ENCODE measurements around the gene TFCP2L1.

TFCP2L1 gene

DNA sequence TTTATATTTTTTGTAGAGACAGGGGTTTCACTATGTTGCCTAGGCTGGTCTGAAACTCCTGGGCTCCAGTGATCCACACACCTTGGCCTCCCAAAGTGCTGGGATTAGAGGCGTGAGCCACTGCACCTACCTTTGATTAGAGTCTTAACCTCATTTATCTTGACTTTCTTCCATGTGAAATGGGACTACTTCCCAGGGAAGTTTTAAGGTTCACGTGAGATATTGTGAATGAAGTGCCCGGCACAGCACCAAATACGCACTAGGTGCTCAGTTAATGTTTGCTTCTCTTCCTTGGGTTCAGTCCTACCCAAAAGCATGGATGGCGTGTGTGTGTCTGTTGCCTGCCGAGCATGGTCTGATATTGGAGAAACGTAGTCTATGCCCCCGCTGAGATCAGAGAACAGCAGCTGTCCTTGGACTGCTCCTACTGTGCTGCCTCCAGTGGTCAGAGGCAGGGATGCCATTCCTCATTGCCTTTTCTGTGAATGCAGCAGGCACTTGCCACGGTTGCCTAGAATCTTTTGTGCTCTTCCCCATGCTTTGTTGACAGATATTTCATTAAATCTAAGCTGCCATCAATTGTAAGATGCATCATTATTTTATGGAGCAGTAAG is 12.3 kb upstream of the TFCP2L1 start:
- DNase-seq (ENCODE audit: insufficient read length, low spot score), result peak; percentile 69

DNA sequence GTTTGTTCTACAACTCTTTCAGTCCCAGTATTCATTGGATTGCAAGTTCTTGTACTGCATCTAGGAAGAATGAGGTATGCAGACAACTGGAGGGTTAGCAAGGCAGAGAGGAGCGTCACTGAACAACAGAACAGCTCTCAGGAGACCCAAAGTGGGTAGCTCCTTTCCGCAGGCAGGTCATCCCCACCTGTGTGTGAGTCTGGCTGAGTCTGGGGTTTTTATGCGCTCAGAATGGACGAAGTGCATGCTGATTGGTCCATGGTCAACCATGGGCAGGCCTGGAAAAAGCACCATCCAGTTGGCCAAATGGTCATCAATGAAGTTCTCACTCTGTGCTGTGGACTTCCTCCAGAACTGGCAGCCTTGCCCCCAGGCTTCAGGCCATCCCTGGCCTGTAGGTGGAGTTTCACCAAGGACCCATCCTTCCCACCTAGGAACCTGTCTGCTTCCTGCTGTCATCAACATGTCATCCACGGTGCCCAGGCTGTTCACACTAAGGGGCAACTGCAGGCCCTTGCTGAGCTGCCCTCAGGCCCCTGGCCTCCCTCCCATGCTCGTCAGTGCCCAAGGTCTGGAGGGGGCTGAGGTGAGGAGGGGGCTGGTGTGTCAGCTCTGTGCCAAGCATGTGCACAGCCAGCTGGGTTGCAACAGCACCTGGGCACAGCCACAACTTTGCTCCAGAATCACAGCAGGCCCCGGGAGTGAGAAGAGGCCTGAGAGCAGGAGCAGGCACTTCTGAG is 11.1 kb upstream of the TFCP2L1 start:
- no peak for FAIRE-seq
- DNase-seq (ENCODE audit: insufficient read length, low spot score), result no peak

More for the DNA sequence above, 12.3 kb upstream of the TFCP2L1 start:
- peak; percentile 63 for FAIRE-seq

DNA sequence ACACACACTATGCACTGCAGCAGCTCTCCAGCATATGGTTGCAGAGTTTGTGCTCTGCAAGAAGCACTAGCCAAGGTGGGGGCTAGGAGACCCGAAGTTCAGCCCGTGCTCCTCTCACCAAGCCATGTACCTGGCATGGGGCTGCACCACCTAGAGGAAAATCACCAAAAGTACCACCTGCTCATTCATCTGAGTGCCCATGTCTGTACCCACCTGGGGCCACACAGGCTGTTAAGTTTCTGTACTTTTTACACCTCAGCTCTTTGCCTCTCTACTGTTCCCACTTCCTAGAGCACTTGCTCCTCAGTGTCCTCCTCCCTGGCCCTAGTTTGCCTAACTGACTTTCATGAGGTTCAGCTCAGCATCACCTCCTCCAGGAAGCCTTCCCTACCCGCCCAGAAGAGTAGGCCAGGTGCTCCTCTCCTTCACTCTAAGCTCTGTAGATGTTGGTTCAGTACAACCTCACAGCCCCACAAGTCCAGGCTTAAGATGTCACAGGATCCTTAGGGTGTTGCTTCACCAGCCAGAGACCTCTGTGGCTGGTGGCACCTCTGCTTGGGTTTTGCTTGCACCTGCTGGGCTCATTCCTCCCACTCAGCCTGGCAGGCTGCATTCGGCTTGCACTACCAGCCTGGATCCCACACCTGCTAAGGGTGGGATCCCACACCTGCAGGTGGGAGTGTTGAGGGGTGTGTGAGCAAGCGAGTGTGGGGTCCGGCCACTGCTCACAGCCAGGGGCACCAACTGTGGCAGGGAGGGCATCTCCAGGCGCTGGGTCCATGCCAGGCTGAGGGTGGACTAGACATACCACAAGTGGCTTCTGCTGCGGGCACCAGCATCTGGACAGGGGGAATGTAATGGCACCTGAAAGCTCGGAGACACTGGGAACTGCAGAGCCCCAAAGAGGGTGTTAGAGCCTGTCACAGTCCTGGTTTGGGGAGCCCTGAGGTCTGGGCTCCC is 10.2 kb upstream of the TFCP2L1 start:
- FAIRE-seq (no peak), DNase-seq (ENCODE audit: insufficient read length, low spot score) (no peak)

DNA sequence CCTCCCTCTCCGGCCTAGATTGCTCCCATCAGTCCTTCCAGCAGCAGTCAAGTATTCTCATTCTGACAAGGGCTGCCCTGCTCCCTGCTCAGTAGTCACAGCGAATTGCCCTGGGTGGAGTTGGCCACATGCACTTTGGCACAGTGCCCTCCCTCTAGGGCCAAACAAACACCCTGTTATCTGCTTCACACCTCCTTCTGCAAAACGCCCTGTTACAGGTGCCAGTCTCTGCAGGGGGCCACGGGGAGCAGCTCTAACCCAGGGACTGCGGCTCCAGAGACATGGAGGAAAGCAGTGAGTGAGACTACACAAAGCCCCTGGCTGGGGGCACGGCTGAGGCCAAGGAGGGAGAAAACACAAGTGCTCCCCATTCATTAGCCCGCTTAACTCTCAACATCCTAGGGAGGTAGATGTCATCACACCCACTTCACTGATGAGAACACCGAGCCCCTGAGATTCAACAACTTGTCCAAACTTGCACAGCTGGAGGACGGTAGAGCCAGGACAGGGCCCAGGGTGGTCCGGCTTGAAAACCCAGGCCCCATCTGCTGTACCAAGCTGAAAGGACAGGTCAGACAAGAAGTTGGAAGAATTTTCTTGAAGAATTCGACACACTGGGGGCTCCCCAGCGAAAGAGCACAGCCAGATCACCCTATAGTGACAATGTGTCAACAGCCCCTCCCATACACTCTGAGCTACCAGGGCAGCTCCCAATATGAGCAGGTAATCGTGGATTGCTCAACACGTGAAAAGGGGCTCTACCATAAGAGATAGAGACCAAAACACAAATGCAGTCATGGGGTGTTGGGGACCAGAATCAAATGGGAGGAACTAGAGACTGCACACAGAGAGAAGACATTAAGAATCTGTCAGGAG is 8.7 kb upstream of the TFCP2L1 start:
- FAIRE-seq, result no peak

DNA sequence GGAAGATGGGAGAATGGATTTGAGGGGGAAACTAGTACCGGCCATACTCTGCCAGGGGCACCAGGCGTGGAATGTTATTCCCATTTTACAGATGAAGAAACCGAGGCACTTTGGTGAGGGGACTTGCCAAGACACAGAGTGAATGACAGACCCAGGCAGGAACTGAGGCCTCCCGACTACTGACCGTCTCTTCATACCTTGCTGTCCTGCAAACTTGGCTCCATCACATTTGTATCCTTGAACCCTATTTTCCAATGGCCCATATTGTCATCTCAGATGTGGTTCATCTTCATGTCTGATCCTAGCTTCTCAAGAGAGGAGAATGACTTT is 6.2 kb upstream of the TFCP2L1 start:
- DNase-seq (ENCODE audit: insufficient read length, low spot score) (no peak), FAIRE-seq (no peak)

More for the DNA sequence above, 8.7 kb upstream of the TFCP2L1 start:
- DNase-seq (ENCODE audit: insufficient read length, low spot score), result no peak

DNA sequence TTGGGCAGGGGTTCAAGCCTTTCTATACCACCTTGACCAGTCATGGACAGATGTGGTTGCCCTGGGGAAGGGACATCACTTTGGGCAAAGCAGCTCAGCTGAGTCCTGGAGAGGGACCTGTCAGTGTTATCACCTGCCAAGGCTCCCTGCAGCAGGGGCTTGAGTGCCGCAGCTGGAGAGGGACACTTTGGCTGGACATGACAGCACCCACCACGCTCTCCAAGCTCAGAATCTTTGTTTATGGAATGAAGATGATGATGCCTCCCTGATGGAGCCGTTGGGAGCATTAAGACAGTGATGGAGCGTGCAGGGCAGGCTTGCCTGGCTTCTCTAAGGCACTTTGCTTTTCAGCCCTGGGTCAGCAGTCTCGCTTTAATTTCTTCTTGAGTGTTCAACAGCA is 4.3 kb upstream of the TFCP2L1 start:
- no peak for DNase-seq (ENCODE audit: insufficient read length, low spot score)
- no peak for FAIRE-seq

DNA sequence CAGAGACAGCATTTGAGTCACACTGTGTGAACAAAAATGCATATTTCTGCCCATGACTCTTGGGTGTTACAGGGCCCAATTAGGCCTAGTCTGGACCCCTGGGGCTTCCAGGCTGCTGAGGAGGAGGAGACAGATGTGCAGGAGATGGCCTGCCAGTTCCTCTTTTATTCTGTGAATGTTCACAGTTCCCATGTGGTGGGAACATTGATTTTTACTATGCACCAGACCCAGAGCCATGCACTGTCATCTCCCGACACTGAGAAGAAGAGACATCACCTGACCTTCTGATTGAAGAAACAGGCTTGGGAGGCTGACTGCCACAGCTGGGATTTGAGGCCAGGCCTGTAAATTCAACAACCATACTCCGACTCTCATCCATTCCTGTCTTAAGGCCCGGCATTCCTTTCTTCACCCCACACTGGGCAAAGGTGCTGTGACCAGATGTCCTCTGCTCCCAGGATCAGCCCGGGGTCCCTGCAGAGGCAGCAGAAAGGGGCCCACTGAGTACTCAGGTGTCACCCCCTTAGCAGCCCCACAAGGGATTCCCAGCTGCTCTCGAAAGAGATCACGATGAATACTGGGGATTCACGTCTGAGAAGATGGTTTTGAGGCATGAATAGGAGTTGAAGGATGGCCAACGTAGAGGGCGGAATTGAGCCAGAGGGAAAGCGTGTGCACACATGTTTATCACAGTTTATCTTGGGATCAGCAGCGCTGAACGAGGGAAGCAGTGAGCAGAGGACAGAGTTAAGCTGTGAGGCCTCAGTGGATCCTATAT is 3.6 kb upstream of the TFCP2L1 start:
- FAIRE-seq (no peak), DNase-seq (ENCODE audit: insufficient read length, low spot score) (no peak)

DNA sequence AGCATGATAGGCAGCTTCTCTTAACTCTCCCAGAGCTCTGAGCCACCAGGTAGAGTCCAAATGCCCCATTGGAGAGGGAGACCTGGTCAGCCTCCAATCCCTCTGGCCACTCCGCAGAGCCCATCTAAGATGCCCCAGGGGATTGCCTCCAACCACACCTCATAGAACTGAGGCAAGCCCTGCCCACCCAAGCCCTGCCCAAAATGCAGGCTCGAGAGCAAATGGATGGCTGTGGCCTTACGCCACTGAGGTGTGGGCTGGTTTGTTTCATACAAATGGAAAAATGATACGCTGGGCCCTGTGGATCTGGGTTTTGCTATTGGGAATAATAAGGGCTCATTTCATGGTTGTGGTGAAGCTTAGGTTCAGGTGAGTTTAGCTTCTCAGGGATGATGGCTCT is 3.0 kb upstream of the TFCP2L1 start:
- DNase-seq (ENCODE audit: insufficient read length, low spot score), result no peak
- FAIRE-seq, result no peak

DNA sequence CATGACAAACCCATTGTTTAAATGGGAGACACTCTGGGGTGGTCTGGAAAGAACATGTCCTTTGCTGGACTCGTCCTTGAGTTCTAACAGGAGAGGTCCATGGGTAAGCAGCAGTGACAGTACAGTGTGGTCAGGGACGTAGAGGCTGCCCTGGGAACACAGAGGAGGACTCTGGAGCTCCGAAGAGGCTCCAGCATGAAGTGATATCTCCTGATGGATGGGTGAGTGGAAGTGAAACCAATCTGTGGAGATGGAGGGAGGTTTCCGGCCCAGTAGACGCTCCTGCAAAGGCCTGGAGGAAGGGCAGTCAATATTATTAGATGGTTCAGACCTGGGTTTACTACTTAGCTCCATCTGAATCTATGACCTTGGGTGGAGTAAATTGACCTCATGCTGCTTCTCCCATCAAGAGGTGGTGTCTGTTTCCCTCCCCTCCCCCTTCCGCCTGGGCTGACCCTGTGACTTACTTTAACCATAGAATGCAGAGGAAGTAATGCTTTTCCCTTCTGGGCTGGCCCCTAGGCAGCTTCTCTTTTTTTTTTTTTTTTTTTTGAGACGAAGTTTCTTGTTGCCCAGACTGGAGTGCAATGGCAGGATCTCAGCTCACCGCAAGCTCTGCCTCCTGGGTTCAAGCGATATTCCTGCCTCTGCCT is 2.3 kb upstream of the TFCP2L1 start:
- DNase-seq (ENCODE audit: insufficient read length, low spot score) (no peak), FAIRE-seq (no peak)

DNA sequence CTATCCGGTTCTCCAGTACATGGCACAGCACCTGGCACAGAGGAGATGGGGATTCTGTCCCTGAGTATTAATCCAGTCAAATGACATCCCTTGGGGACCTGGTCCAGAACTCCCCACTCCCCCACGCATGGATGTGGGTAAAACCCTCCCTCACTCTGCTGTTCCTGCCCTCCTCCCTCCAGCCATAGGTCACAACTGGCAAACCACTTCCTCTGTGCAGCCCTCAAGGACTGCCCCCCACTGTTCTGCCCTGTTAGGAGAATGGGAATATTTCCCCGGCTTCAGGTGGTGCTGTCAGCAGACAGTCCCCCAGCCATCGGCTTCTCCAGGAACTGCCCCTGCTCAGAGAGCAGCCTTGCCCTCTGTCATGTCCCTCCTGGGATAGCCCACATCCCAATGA is 1.5 kb upstream of the TFCP2L1 start:
- no peak for FAIRE-seq

DNA sequence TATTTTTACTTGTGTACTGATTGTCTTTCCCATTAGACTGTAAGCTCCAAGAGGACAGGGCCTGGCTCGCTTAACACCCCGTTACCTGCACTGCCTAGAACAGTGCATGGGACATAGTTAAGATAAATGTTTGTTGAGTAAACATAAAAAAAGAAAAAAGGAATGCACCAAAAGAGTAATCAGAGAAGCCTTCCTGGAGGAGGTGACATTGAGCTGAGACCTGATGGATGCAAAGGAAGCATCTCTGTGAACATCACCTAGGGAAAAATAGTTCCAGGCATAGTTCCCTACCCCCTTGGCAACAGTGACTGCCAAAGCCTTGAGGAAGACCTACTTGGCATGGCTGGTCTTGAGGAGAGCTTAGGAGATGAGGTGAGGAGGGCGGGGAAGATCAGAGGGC is 924 bp upstream of the TFCP2L1 start:
- FAIRE-seq, result no peak
- no peak for DNase-seq (ENCODE audit: insufficient read length, low spot score)

More for the DNA sequence above, 1.5 kb upstream of the TFCP2L1 start:
- no peak for DNase-seq (ENCODE audit: insufficient read length, low spot score)

DNA sequence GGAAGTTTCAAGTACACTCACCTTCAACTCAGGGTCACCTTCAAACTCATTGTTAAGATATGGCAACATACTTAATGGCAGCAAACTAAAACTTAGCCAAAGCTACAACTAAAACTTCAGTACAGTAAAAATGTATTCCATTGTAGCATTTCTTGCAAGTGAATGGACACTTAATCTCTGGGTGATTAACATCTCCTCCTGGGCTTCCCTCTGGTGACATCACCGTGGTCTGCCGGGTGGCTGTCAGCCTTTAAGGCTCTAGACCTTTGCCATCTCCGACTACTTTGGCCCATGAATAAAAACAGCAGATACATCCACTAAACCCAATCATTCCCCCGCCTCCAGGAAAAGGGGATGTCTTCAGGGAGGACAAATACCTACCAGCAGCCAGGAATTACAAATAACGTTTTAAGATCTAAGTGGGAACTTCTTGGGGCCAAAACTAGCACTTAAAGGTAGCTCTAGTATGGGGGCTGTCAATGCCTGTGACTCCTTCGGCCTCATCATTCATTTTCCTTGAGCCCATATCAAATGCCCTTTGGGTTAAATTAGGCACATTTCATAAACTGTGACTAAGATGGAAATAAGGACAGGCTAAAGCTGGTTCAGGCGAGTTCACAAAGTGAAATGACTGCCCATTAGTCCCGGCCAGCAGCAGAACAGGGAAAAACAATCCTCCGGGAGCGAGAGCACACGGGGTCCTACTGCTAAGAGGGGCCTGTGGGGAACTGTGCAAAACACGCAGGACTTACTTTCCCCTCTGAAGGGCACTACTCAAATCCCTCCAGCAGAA is 1.1 kb downstream of the TFCP2L1 start:
- FAIRE-seq, result no peak
- DNase-seq (ENCODE audit: insufficient read length, low spot score), result no peak

DNA sequence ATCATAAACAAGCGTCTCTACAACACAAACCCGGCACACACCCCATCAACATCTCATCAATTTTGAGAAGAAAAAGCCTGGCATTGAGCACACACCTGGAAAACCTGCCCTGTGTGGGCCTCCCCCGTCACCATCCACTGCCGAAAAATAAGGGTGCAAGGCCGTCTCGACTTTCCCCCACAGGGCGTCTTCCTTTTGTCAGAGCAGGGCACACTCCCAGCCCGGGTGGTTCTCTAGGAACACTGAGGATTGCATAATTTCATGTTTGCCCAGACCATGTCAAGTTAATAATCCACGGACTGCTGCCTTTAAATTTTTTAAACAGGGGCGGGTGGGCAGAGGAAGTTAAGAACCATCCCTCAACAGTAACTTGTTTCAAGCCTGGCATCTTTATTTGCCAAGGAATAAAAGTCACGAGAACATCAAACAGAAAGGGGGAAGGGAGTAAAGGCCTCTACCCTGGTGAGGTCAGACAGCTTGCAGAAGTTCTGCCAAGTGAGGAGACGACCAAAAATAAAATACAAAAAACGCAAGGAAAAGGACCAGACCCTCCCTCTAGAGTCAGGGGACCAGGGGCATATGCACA is 2.1 kb downstream of the TFCP2L1 start:
- FAIRE-seq, result no peak
- no peak for DNase-seq (ENCODE audit: insufficient read length, low spot score)

DNA sequence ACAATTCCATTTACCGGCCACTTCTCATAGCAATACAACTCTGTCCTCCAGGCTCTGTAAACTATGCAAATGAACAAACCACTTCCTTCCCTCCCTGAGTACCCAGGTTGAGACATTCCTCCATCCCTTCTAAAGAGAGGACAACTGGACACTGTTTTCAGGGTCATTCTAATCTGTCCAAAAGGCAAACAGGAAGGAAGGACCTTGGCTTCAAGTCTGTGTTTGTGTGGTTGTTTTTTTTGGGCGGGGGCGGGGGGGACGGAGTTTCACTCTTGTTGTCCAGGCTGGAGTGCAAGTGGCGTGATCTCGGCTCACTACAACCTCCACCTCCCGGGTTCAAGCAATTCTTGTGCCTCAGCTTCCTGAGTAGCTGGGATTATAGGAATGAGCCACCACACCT is 3.3 kb downstream of the TFCP2L1 start:
- FAIRE-seq, result no peak

DNA sequence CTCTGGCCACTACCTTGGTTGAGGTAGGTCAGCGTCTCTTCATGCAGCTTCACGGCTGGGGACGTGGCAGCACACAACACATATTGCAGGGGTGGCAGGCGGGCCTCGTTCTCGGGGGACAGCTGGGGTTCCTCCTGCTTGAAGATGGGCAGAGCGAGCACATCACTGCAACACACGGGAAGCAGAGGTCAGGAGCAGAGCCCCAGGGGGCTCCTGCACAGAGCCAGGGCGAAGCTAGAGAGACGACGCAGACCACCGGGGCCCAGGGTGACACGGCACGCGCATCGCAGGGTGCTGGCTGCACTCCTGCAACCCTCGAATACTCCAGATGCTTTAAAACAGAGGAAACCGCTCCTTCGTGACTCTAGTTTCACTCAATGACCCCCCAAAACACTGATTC is 3.9 kb downstream of the TFCP2L1 start:
- FAIRE-seq, result no peak

More for the DNA sequence above, 3.3 kb downstream of the TFCP2L1 start:
- DNase-seq (ENCODE audit: insufficient read length, low spot score), result no peak

DNA sequence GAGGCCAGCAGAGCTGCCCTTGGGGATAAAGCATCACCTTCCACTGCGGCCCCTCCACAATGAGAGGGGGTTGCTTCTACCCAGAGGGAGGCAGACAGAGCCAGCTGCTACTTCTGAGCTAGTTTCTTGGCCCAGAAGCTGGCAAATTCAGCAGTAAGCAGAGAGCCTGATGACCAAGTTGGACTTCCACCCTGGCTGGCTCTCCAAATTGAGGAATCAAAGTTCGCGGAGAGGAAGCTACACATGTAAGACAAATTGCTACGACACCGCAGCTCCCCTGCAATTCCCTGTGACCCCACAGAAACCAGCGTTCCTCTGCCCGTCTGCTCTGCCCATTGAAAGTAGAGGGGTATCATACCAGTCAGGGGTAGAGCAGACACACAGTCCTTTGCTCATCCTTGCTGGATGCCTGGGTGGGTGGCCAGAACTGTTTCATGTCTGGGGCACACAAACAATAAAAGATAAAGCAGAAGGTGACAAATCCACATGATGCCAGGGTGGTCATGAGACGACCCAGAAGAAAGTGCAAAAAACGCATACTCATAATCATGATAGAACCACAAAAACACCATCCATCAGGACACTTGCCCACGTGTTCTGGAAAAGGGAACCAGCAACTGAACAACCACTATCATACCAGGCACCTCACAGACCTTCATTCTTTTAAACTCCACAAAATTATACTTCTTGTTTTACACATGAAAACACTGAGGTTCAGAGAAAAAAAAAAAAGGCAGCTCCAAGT is 5.4 kb downstream of the TFCP2L1 start:
- FAIRE-seq (no peak), DNase-seq (ENCODE audit: insufficient read length, low spot score) (no peak)

More for the DNA sequence above, 3.9 kb downstream of the TFCP2L1 start:
- no peak for DNase-seq (ENCODE audit: insufficient read length, low spot score)

DNA sequence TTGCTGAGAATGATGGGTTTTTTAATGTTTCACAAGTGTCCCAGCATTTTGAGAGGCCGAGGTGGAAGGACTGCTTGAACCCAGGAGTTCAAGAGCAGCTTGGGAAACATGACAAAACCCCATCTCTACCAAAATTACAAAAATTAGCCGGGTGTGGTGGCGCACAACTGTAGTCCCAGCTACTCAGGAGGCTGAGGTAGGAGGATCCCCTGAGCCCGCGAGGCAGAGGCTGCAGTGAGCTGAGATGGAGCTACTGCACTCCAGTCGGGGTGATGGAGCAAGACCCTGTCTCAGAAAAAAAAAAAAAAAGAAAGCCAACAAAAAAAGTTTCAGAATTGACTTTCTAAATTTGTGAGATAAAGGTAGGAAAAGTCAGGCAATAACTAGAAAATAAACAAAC is 8.7 kb downstream of the TFCP2L1 start:
- FAIRE-seq (no peak), DNase-seq (ENCODE audit: insufficient read length, low spot score) (no peak)
